CD4-positive, alpha-beta memory T cell (primary cell): ENCODE results near the gene LRRC8D. TPM values are rescaled to one million over a fixed set of nuclear protein-coding genes. Genes with fewer than 3 reads are reported as not detected.
"Not testable (repeated sequence)": the region's sequence is repeated elsewhere in the genome, so short reads cannot be mapped to it uniquely, and the experiment has no call there.

Experiments
- CTCF ChIA-PET: fragments of 350-600 bp; sonication (Branson Sonifier 250); formaldehyde crosslinking; loops from one replicate; lab custom pipeline; 2021; ENCODE audit warnings: inconsistent platforms; ENCODE audit not compliant: partially characterized antibody; lab: Charles Lee
- POLR2A ChIA-PET: fragments of 350-600 bp; sonication (Branson Sonifier 250); formaldehyde crosslinking; loops from one replicate; lab custom pipeline; 2021; ENCODE audit not compliant: partially characterized antibody; lab: Charles Lee
- DNase-seq, 5 donors: peaks; one replicate each; pipeline versions ENCODE4 v3.0.0 to v3.0.0-alpha.2; 2020 to 2022; ENCODE audit warnings: mixed read lengths in 1 of 5
- H3K27ac ChIP-seq: one replicate; pipeline ENCODE4 v1.7.0; 2013; ENCODE audit warnings: low read depth, low read length
- H3K27me3 ChIP-seq: 2 replicates; pipeline ENCODE4 v1.7.0; 2013; ENCODE audit warnings: mild to moderate bottlenecking, low read length, moderate library complexity; ENCODE audit not compliant: insufficient read depth
- H3K36me3 ChIP-seq: 2 replicates; pipeline ENCODE4 v1.7.0; 2013; ENCODE audit warnings: mild to moderate bottlenecking, low read length, moderate library complexity; ENCODE audit not compliant: insufficient read depth
- H3K4me1 ChIP-seq: 2 replicates; pipeline ENCODE4 v1.7.0; 2013; ENCODE audit warnings: mild to moderate bottlenecking, low read length, moderate library complexity; ENCODE audit not compliant: insufficient read depth
- H3K4me3 ChIP-seq, 2 donors: one replicate each; pipeline ENCODE4 v1.7.0; 2013; ENCODE audit warnings: low read length in 2 of 2, mild to moderate bottlenecking in 1 of 2
- H3K9me3 ChIP-seq, 2 donors: one replicate each; pipeline ENCODE4 v1.7.0; 2013; ENCODE audit warnings: low read length in 2 of 2, control low read depth in 1 of 2; ENCODE audit not compliant: control insufficient read depth in 1 of 2
- H3K27ac Mint-ChIP-seq, 7 donors: one replicate each; pipeline ENCODE4 v1.8.0; 2020 to 2021; ENCODE audit warnings: mixed read lengths in 7 of 7, mild to moderate bottlenecking in 6 of 7, inconsistent platforms in 3 of 7, moderate library complexity in 3 of 7
- H3K27me3 Mint-ChIP-seq, 2 donors: one replicate each; pipeline ENCODE4 v1.8.0; 2020 to 2021; ENCODE audit warnings: mixed read lengths in 2 of 2
- H3K36me3 Mint-ChIP-seq, 2 donors: one replicate each; pipeline ENCODE4 v1.8.0; 2020 to 2021; ENCODE audit warnings: mixed read lengths in 2 of 2, inconsistent platforms in 1 of 2, mild to moderate bottlenecking in 1 of 2
- H3K4me1 Mint-ChIP-seq, 4 donors: one replicate each; pipeline ENCODE4 v1.8.0; 2020 to 2021; ENCODE audit warnings: mixed read lengths in 4 of 4, mild to moderate bottlenecking in 1 of 4
- H3K4me3 Mint-ChIP-seq, 8 donors: one replicate each; pipeline ENCODE4 v1.8.0; 2020 to 2021; ENCODE audit warnings: mixed read lengths in 8 of 8, mild to moderate bottlenecking in 7 of 8, moderate library complexity in 6 of 8, inconsistent platforms in 3 of 8
- H3K9me3 Mint-ChIP-seq, 8 donors: one replicate each; pipeline ENCODE4 v1.8.0; 2020 to 2021; ENCODE audit warnings: mixed read lengths in 8 of 8, mild to moderate bottlenecking in 5 of 8, inconsistent platforms in 3 of 8, moderate library complexity in 1 of 8
- intact Hi-C: fragments of 100-400 bp; cut with micrococcal nuclease; formaldehyde crosslinking; loops from one replicate; pipeline ENCODE4 v1.15.1; 2023
- polyA plus RNA-seq, 2 donors: library from polyadenylated mRNA; unstranded; fragments of 300-500 nt; fragmentation: Illumina TruSeq; gene quantifications; one replicate each; pipeline ENCODE4 v1.2.3, GENCODE V29; 2021
- total RNA-seq, 2 experiments: library from RNA; stranded (reverse); gene quantifications; one replicate each; pipeline ENCODE4 v1.2.3, GENCODE V29; 2021

LRRC8D gene
- total and polyA plus RNA-seq, 4 experiments from 2014 or later, result 56.8 to 72.7 (median 66.6) TPM

GRCh38 chr1:89974696-89975470 lies 154.1 kb downstream of the LRRC8D start:
- POLR2A ChIA-PET, result no interaction called here
- H3K27ac ChIP-seq, result no peak overlapping the region

GRCh38 chr1:89975540-89976125 lies 154.8 kb downstream of the LRRC8D start:
- no peak overlapping the region for H3K27ac ChIP-seq
- H3K4me1 ChIP-seq, result no peaks in the 10 kb centered on the region
- H3K4me3 ChIP-seq, result no peak overlapping the region
- ChIA-PET CTCF (interaction anchor here (1.0 to 3.2 kb wide), 2 partner anchors 12 to 132 kb away, joined by 4 to 15 read pairs; no protein-coding TSS in a partner anchor), POLR2A (interaction anchor here (0.6 kb wide), 1 partner anchor 105 kb away, joined by 3 read pairs; no protein-coding TSS in a partner anchor)
- no peaks in the 10 kb centered on the region for H3K27me3 ChIP-seq
- Mint-ChIP-seq H3K9me3 (peaks cover 0 to 1% (median 0%) of the 10 kb centered on the region in 8 donors), H3K4me1 (no peaks in the 10 kb centered on the region), H3K4me3 (no peak overlapping the region), H3K36me3 (no peaks in the 10 kb centered on the region), H3K27me3 (no peaks in the 10 kb centered on the region), H3K27ac (no peak overlapping the region)
- H3K36me3 ChIP-seq, result no peaks in the 10 kb centered on the region
- H3K9me3 ChIP-seq, result no peaks in the 10 kb centered on the region
- intact Hi-C loops, result no loop called here
- DNase-seq, result no peak

More at GRCh38 chr1:89974696-89975470, 154.1 kb downstream of the LRRC8D start:
- CTCF ChIA-PET, result interaction anchor here (3.2 kb wide), 1 partner anchor 13 kb away, joined by 15 read pairs; no protein-coding TSS in a partner anchor
- H3K36me3 ChIP-seq, result no peaks in the 10 kb centered on the region
- H3K27me3 Mint-ChIP-seq, result no peaks in the 10 kb centered on the region
- no peaks in the 10 kb centered on the region for H3K4me1 Mint-ChIP-seq
- no peaks in the 10 kb centered on the region for H3K27me3 ChIP-seq
- DNase-seq, result no peak
- H3K27ac Mint-ChIP-seq, result no peak overlapping the region
- H3K4me1 ChIP-seq, result no peaks in the 10 kb centered on the region
- intact Hi-C loops, result no loop called here
- H3K4me3 Mint-ChIP-seq, result no peak overlapping the region
- H3K9me3 ChIP-seq, result no peaks in the 10 kb centered on the region
- H3K36me3 Mint-ChIP-seq, result no peaks in the 10 kb centered on the region
- H3K4me3 ChIP-seq, result no peak overlapping the region
- peaks cover 0 to 1% (median 0%) of the 10 kb centered on the region in 8 donors for H3K9me3 Mint-ChIP-seq

- CTCF ChIA-PET, result interaction anchor here (0.7 to 1.6 kb wide), 4 partner anchors 30 to 216 kb away, joined by 3 to 5 read pairs (median 3); no protein-coding TSS in a partner anchor
- H3K36me3 Mint-ChIP-seq, result no peaks in the 10 kb centered on the region
- intact Hi-C loops, result no loop called here
Measured at GRCh38 chr1:89978755-89979154, 157.9 kb downstream of the LRRC8D start.

GRCh38 chr1:89980605-89981004 lies 159.8 kb downstream of the LRRC8D start:
- H3K36me3 Mint-ChIP-seq, result no peaks in the 10 kb centered on the region

More at GRCh38 chr1:89978755-89979154, 157.9 kb downstream of the LRRC8D start:
- Mint-ChIP-seq H3K27ac (no peak overlapping the region), H3K4me1 (no peaks in the 10 kb centered on the region), H3K27me3 (peaks cover 0 to 2% of the 10 kb centered on the region in 2 donors), H3K4me3 (no peak overlapping the region), H3K9me3 (peaks cover 0 to 1% (median 0%) of the 10 kb centered on the region in 8 donors)
- Histone ChIP-seq H3K27me3 (no peaks in the 10 kb centered on the region), H3K36me3 (no peaks in the 10 kb centered on the region), H3K4me3 (no peak overlapping the region), H3K9me3 (no peaks in the 10 kb centered on the region), H3K4me1 (no peaks in the 10 kb centered on the region), H3K27ac (no peak overlapping the region)
- DNase-seq, result no peak
- POLR2A ChIA-PET, result no interaction called here

GRCh38 chr1:89982846-89983245 lies 162.0 kb downstream of the LRRC8D start:
- intact Hi-C loops, CTCF ChIA-PET, H3K36me3 Mint-ChIP-seq: not testable (repeated sequence)

More at GRCh38 chr1:89980605-89981004, 159.8 kb downstream of the LRRC8D start:
- ChIA-PET POLR2A (no interaction called here), CTCF (interaction anchor here (1.1 kb wide), 1 partner anchor 9 kb away, joined by 4 read pairs; no protein-coding TSS in a partner anchor)
- H3K27ac ChIP-seq, result no peak overlapping the region
- no peak overlapping the region for H3K27ac Mint-ChIP-seq
- no peak overlapping the region for H3K4me3 ChIP-seq
- intact Hi-C loops, result no loop called here
- H3K4me1 ChIP-seq, result no peaks in the 10 kb centered on the region
- DNase-seq, result no peak
- H3K27me3 Mint-ChIP-seq, result peaks cover 0 to 2% of the 10 kb centered on the region in 2 donors
- H3K9me3 ChIP-seq, result no peaks in the 10 kb centered on the region
- no peaks in the 10 kb centered on the region for H3K4me1 Mint-ChIP-seq
- no peaks in the 10 kb centered on the region for H3K27me3 ChIP-seq
- no peaks in the 10 kb centered on the region for H3K36me3 ChIP-seq
- peaks cover 0 to 1% (median 0%) of the 10 kb centered on the region in 8 donors for H3K9me3 Mint-ChIP-seq
- H3K4me3 Mint-ChIP-seq, result no peak overlapping the region

GRCh38 chr1:89984564-89985116 lies 163.8 kb downstream of the LRRC8D start:
- intact Hi-C loops, result loop anchor here (5.0 kb wide), 1 partner anchor 352 kb away; the partner anchor contains the start of gene LRRC8C
- H3K36me3 ChIP-seq, H3K9me3 ChIP-seq, DNase-seq, H3K9me3 Mint-ChIP-seq, H3K36me3 Mint-ChIP-seq, POLR2A ChIA-PET, H3K4me3 Mint-ChIP-seq, H3K4me1 ChIP-seq, H3K27ac ChIP-seq, H3K4me3 ChIP-seq, H3K4me1 Mint-ChIP-seq, H3K27me3 Mint-ChIP-seq, H3K27ac Mint-ChIP-seq, H3K27me3 ChIP-seq: not testable (repeated sequence)
- CTCF ChIA-PET, result interaction anchor here (1.1 to 5.6 kb wide), 4 partner anchors 17 to 182 kb away, joined by 4 to 30 read pairs (median 5); no protein-coding TSS in a partner anchor

More at GRCh38 chr1:89982846-89983245, 162.0 kb downstream of the LRRC8D start:
- H3K27ac ChIP-seq, H3K4me3 ChIP-seq, H3K27me3 ChIP-seq, POLR2A ChIA-PET, H3K4me3 Mint-ChIP-seq, H3K9me3 ChIP-seq, H3K27me3 Mint-ChIP-seq, H3K36me3 ChIP-seq, H3K9me3 Mint-ChIP-seq, DNase-seq, H3K4me1 Mint-ChIP-seq, H3K27ac Mint-ChIP-seq, H3K4me1 ChIP-seq: not testable (repeated sequence)

- H3K27me3 ChIP-seq, result no peaks in the 10 kb centered on the region
- no peak overlapping the region for H3K27ac ChIP-seq
- ChIA-PET POLR2A (no interaction called here), CTCF (interaction anchor here (0.5 to 7.2 kb wide), 14 partner anchors 8 to 533 kb away, joined by 3 to 38 read pairs (median 5); partner anchors contain the start of gene ZNF326)
- no peaks in the 10 kb centered on the region for H3K4me1 ChIP-seq
- H3K4me1 Mint-ChIP-seq, result no peaks in the 10 kb centered on the region
- no peak overlapping the region for H3K4me3 ChIP-seq
- H3K4me3 Mint-ChIP-seq, result no peak overlapping the region
- H3K36me3 ChIP-seq, result no peaks in the 10 kb centered on the region
- no peak overlapping the region for H3K27ac Mint-ChIP-seq
- no peaks in the 10 kb centered on the region for H3K9me3 ChIP-seq
- DNase-seq, result no peak
- intact Hi-C loops, result loop anchor here (5.0 kb wide), 1 partner anchor 354 kb away; the partner anchor contains the start of gene LRRC8C
- no peaks in the 10 kb centered on the region for H3K36me3 Mint-ChIP-seq
- peaks cover 0 to 2% of the 10 kb centered on the region in 2 donors for H3K27me3 Mint-ChIP-seq
- no peaks in the 10 kb centered on the region for H3K9me3 Mint-ChIP-seq
Measured at GRCh38 chr1:89986020-89986419, 165.2 kb downstream of the LRRC8D start.
